GM20000 (cell line): ENCODE data around the gene PRKCH.

ENCODE experiments used
- DNase-seq: peaks from one replicate; pipeline ENCODE4 v3.0.0; 2012; ENCODE audit warnings: low spot score
- TF ChIP-seq, protein P1 (sequence below): IDR thresholded peaks from 2 replicates; pipeline ENCODE4 v1.5.1; 2012; ENCODE audit warnings: mild to moderate bottlenecking, control low read depth; ENCODE audit errors: extremely low read depth, missing control alignments

PRKCH gene

GRCh38 chr14:61343991-61344405 lies 22.6 kb downstream of the PRKCH start:
- TF ChIP-seq, protein P1, sequence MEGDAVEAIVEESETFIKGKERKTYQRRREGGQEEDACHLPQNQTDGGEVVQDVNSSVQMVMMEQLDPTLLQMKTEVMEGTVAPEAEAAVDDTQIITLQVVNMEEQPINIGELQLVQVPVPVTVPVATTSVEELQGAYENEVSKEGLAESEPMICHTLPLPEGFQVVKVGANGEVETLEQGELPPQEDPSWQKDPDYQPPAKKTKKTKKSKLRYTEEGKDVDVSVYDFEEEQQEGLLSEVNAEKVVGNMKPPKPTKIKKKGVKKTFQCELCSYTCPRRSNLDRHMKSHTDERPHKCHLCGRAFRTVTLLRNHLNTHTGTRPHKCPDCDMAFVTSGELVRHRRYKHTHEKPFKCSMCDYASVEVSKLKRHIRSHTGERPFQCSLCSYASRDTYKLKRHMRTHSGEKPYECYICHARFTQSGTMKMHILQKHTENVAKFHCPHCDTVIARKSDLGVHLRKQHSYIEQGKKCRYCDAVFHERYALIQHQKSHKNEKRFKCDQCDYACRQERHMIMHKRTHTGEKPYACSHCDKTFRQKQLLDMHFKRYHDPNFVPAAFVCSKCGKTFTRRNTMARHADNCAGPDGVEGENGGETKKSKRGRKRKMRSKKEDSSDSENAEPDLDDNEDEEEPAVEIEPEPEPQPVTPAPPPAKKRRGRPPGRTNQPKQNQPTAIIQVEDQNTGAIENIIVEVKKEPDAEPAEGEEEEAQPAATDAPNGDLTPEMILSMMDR = no peak
- DNase-seq = no peak

- TF ChIP-seq, protein P1 = no peak
- DNase-seq = no peak
Observed at GRCh38 chr14:61344437-61345150, 23.2 kb downstream of the PRKCH start.

GRCh38 chr14:61345151-61345482 lies 23.7 kb downstream of the PRKCH start:
- TF ChIP-seq, protein P1 = no peak
- DNase-seq = no peak

- TF ChIP-seq, protein P1 = no peak
- no peak for DNase-seq
Observed at GRCh38 chr14:61346221-61346620, 24.8 kb downstream of the PRKCH start.

- TF ChIP-seq, protein P1 = no peak
- DNase-seq = no peak
Observed at GRCh38 chr14:61346793-61347192, 25.4 kb downstream of the PRKCH start.

GRCh38 chr14:61347826-61348443 lies 26.6 kb downstream of the PRKCH start:
- TF ChIP-seq, protein P1 = no peak
- no peak for DNase-seq

GRCh38 chr14:61350427-61351270 lies 29.3 kb downstream of the PRKCH start:
- TF ChIP-seq, protein P1 = no peak
- no peak for DNase-seq
